Stomach (tissue), 4 donors: ENCODE data around the gene SLC35E1.

Experiments used
- CTCF ChIP-seq, 7 experiments: fragments of 450-650 bp in 4 of 7; fragments of 200-600 bp in 3 of 7; sonication (generic) in 3 of 7; IDR thresholded peaks; one replicate each; pipeline ENCODE4 v1.5.1; 2016 to 2019; ENCODE audit warnings: antibody characterized with exemption in 7 of 7, control low read depth in 2 of 7, mild to moderate bottlenecking in 1 of 7
- POLR2A ChIP-seq, 4 donors: fragments of 450-650 bp; IDR thresholded peaks; one replicate each; pipeline ENCODE4 v1.6.1; 2016; ENCODE audit warnings: antibody characterized with exemption in 4 of 4, control low read depth in 2 of 4, mild to moderate bottlenecking in 1 of 4, moderate library complexity in 1 of 4

GRCh38 chr19:16564842-16565241 lies 7.4 kb downstream of the SLC35E1 start:
- TF ChIP-seq CTCF (IDR thresholded peaks at IDR 0.05) (peak in 1 of 7 experiments; percentile 13), POLR2A (IDR thresholded peaks at IDR 0.05) (no peak)
